Hepatocyte (in vitro differentiated cells): ENCODE measurements around the gene SEMA4A. TPM values are rescaled to one million over a fixed set of nuclear protein-coding genes. Genes with fewer than 3 reads are reported as not detected.
"Not testable (repeated sequence)": the region's sequence is repeated elsewhere in the genome, so short reads cannot be mapped to it uniquely, and the experiment has no call there.

ENCODE experiments used
- DNase-seq: peaks from one replicate; pipeline ENCODE4 v3.0.0-alpha.2; 2016; ENCODE audit warnings: low spot score
- H2AFZ ChIP-seq: fragments of 200-600 bp; sonication (generic); 2 replicates; pipeline ENCODE4 v1.6.0; 2016; ENCODE audit warnings: antibody characterized with exemption, mild to moderate bottlenecking
- H3K27ac ChIP-seq: fragments of 200-600 bp; sonication (generic); 2 replicates; pipeline ENCODE4 v1.5.1; 2016; ENCODE audit warnings: mild to moderate bottlenecking
- H3K27me3 ChIP-seq: fragments of 200-600 bp; sonication (generic); 2 replicates; pipeline ENCODE4 v1.6.1; 2016
- H3K36me3 ChIP-seq: fragments of 200-600 bp; sonication (generic); replicated peaks from 2 replicates; pipeline ENCODE4 v1.5.1; 2016; ENCODE audit warnings: low read depth; ENCODE audit not compliant: insufficient read depth
- H3K4me1 ChIP-seq: fragments of 200-600 bp; sonication (generic); 2 replicates; pipeline ENCODE4 v1.5.1; 2016; ENCODE audit warnings: mild to moderate bottlenecking, moderate library complexity; ENCODE audit not compliant: insufficient read depth
- H3K4me2 ChIP-seq: fragments of 200-600 bp; sonication (generic); 2 replicates; pipeline ENCODE4 v1.6.0; 2016
- H3K4me3 ChIP-seq: fragments of 200-600 bp; sonication (generic); 2 replicates; pipeline ENCODE4 v1.5.1; 2016; ENCODE audit warnings: mild to moderate bottlenecking
- H3K79me2 ChIP-seq: fragments of 200-600 bp; sonication (generic); 2 replicates; pipeline ENCODE4 v1.6.0; 2017; ENCODE audit warnings: mild to moderate bottlenecking
- H3K9me2 ChIP-seq: fragments of 200-600 bp; sonication (generic); replicated peaks from 2 replicates; pipeline ENCODE4 v1.6.0; 2017; ENCODE audit warnings: mild to moderate bottlenecking; ENCODE audit not compliant: insufficient read depth
- H3K9me3 ChIP-seq: fragments of 200-600 bp; sonication (generic); 2 replicates; pipeline ENCODE4 v1.5.1; 2016; ENCODE audit warnings: low read depth, mild to moderate bottlenecking
- H4K20me1 ChIP-seq: fragments of 200-600 bp; sonication (generic); 2 replicates; pipeline ENCODE4 v1.6.0; 2016; ENCODE audit warnings: mild to moderate bottlenecking; ENCODE audit not compliant: insufficient read depth, poor library complexity, severe bottlenecking
- CTCF ChIP-seq: fragments of 200-600 bp; sonication (generic); IDR thresholded peaks from 2 replicates; pipeline ENCODE4 v1.5.1; 2016; ENCODE audit warnings: antibody characterized with exemption, mild to moderate bottlenecking; ENCODE audit not compliant: poor library complexity
- EZH2 ChIP-seq: fragments of 200-600 bp; sonication (generic); IDR thresholded peaks from 2 replicates; pipeline ENCODE4 v1.6.1; 2016; ENCODE audit warnings: antibody characterized with exemption, mild to moderate bottlenecking, borderline replicate concordance
- EZH2phosphoT487 ChIP-seq: fragments of 200-600 bp; sonication (generic); IDR thresholded peaks from one replicate; pipeline ENCODE4 v1.6.1; 2018; ENCODE audit warnings: antibody characterized with exemption, mild to moderate bottlenecking, low read depth, moderate library complexity; ENCODE audit not compliant: unreplicated experiment, severe bottlenecking
- WGBS: methylation state at CpG from one replicate; pipeline ENCODE4 v1.1.6; 2016; ENCODE audit warnings: low lambda C conversion rate; ENCODE audit errors: missing lambda C conversion rate; 5-methylcytosine and 5-hydroxymethylcytosine counted together
- polyA plus RNA-seq: library from polyadenylated mRNA; unstranded; fragments of >200 nt; fragmentation: Nextera tagmentation; extraction: Ambion mirVana; gene quantifications from 2 replicates; pipeline ENCODE4 v1.2.1, GENCODE V29; 2016
- total RNA-seq: library from RNA; depleted of rRNA; stranded (reverse); fragments of >200 nt; gene quantifications from 2 replicates; pipeline ENCODE4 v1.2.3, GENCODE V29; 2014

SEMA4A gene
- total and polyA plus RNA-seq, 2 experiments from 2014 or later = 1.3 to 2.1 TPM

- 87% methylated on average over 12 of the region's 12 CpGs for WGBS
- no peak overlapping the region for H3K4me2 ChIP-seq
Measured at GRCh38 chr1:156176610-156177210, 23.3 kb downstream of the SEMA4A start.

GRCh38 chr1:156177919-156178654 lies 24.7 kb downstream of the SEMA4A start:
- Histone ChIP-seq H3K4me2 (no peak overlapping the region), H3K79me2 (no peaks in the 10 kb centered on the region), H3K4me1 (peaks cover 18% of the 10 kb centered on the region), H3K9me3 (no peaks in the 10 kb centered on the region), H3K36me3 (no peaks in the 10 kb centered on the region), H3K27ac (peak overlapping the region; percentile 95), H2AFZ (no peak overlapping the region), H4K20me1 (no peaks in the 10 kb centered on the region), H3K9me2 (no peaks in the 10 kb centered on the region), H3K27me3 (no peaks in the 10 kb centered on the region), H3K4me3 (no peak overlapping the region)
- 89% methylated on average over 7 of the region's 7 CpGs for WGBS
- DNase-seq = no peak
- no peak for TF ChIP-seq CTCF
- no peak for TF ChIP-seq EZH2
- no peak for TF ChIP-seq EZH2phosphoT487

More at GRCh38 chr1:156176610-156177210, 23.3 kb downstream of the SEMA4A start:
- Histone ChIP-seq H3K27me3 (no peaks in the 10 kb centered on the region), H3K4me3 (no peak overlapping the region), H2AFZ (no peak overlapping the region), H3K79me2 (no peaks in the 10 kb centered on the region), H3K9me3 (no peaks in the 10 kb centered on the region), H4K20me1 (no peaks in the 10 kb centered on the region), H3K4me1 (peaks cover 12% of the 10 kb centered on the region), H3K36me3 (no peaks in the 10 kb centered on the region), H3K27ac (no peak overlapping the region), H3K9me2 (no peaks in the 10 kb centered on the region)
- no peak for DNase-seq
- TF ChIP-seq EZH2phosphoT487 = no peak
- no peak for TF ChIP-seq EZH2
- TF ChIP-seq CTCF = no peak

- H4K20me1 ChIP-seq = no peaks in the 10 kb centered on the region
- H3K79me2 ChIP-seq = no peaks in the 10 kb centered on the region
- H3K9me3 ChIP-seq = no peaks in the 10 kb centered on the region
- no peak overlapping the region for H2AFZ ChIP-seq
- H3K36me3 ChIP-seq = no peaks in the 10 kb centered on the region
- H3K9me2 ChIP-seq = no peaks in the 10 kb centered on the region
- peaks cover 19% of the 10 kb centered on the region for H3K4me1 ChIP-seq
- DNase-seq = no peak
- H3K4me3 ChIP-seq = no peak overlapping the region
- peak overlapping the region; percentile 44 for H3K4me2 ChIP-seq
- TF ChIP-seq CTCF (no peak), EZH2 (no peak), EZH2phosphoT487 (no peak)
- H3K27ac ChIP-seq = peak overlapping the region; percentile 97
- WGBS = 96% methylated on average over 3 of the region's 3 CpGs
- no peaks in the 10 kb centered on the region for H3K27me3 ChIP-seq
Measured at GRCh38 chr1:156180471-156180870, 27.1 kb downstream of the SEMA4A start.

GRCh38 chr1:156181391-156181924 lies 28.1 kb downstream of the SEMA4A start:
- not testable (repeated sequence) for H3K9me3 ChIP-seq, H3K79me2 ChIP-seq, H3K36me3 ChIP-seq, H3K27me3 ChIP-seq, H4K20me1 ChIP-seq, H3K9me2 ChIP-seq, H3K4me3 ChIP-seq
- peaks cover 26% of the 10 kb centered on the region for H3K4me1 ChIP-seq
- H3K27ac ChIP-seq = peak overlapping the region; percentile 97
- H2AFZ ChIP-seq = peak overlapping the region; percentile 24
- DNase-seq = peak; percentile 41
- peak overlapping the region; percentile 62 for H3K4me2 ChIP-seq
- WGBS = 5% methylated on average over 8 of the region's 8 CpGs

- H3K9me3 ChIP-seq, H3K4me3 ChIP-seq, H4K20me1 ChIP-seq, H3K27me3 ChIP-seq, DNase-seq, H3K36me3 ChIP-seq, H3K79me2 ChIP-seq, H3K9me2 ChIP-seq: not testable (repeated sequence)
- H3K4me2 ChIP-seq = peak overlapping the region; percentile 62
- 55% methylated on average over 12 of the region's 12 CpGs for WGBS
- H3K4me1 ChIP-seq = peaks cover 26% of the 10 kb centered on the region
- peak overlapping the region; percentile 24 for H2AFZ ChIP-seq
- peak overlapping the region; percentile 97 for H3K27ac ChIP-seq
Measured at GRCh38 chr1:156182010-156182779, 28.8 kb downstream of the SEMA4A start.
